Right renal cortex interstitium (tissue), 3 donors: ENCODE data around the gene CLCA4. TPM values are rescaled to one million over a fixed set of nuclear protein-coding genes. Genes with fewer than 3 reads are reported as not detected.

Experiments used
- DNase-seq, 3 donors: peaks; one replicate each; pipeline ENCODE4 v3.0.0-alpha.2; 2013; ENCODE audit warnings: low read depth in 3 of 3, low spot score in 2 of 3
- polyA plus RNA-seq, 3 donors: library from polyadenylated mRNA; unstranded; fragments of 120-200 nt; gene quantifications; one replicate each; pipeline ENCODE4 v1.2.1, GENCODE V29; 2013; ENCODE audit not compliant: insufficient read length in 3 of 3

The CLCA4 gene
- polyA plus RNA-seq, 3 donors, result not detected

GRCh38 chr1:86616433-86616832 lies 69.6 kb downstream of the CLCA4 start:
- no peak for DNase-seq

GRCh38 chr1:86616871-86617270 lies 70.0 kb downstream of the CLCA4 start:
- no peak for DNase-seq

DNA sequence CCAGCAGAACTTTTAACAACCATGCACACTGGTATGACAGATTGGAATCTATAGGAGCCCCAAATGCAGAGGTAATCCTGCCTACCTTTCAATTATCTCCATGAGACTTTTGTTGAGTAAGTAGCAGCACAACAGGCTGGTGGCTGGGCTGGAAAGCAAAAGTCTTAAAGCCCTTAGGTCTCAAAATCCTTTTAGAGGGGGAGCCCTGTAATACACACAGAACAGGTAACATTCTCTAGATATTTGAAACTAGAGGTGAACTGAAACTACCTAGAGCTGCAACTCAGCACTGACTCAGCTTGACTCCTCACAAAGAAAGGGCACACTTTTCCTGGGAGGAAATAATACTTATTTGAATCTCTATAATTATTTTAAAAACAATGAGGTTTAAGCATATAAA lies 71.5 kb downstream of the CLCA4 start:
- DNase-seq, result no peak

DNA sequence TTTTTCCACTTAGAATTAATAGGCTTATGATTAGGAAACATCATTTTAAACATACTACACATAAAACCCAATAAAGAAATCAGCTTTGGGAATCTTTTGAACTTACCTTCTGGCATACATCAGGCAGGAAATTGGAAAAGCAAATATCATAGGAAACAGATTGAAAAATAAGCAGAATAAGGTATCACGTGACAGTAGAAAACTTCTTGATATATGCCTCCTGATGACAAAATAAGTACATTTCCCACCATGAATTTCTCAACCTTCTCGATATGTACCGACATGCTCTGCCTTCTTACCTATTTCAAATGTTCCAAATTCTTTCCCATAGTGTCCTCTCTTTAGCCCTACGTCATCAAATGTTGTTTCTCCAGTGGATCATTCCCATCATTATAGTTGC lies 72.4 kb downstream of the CLCA4 start:
- no peak for DNase-seq

DNA sequence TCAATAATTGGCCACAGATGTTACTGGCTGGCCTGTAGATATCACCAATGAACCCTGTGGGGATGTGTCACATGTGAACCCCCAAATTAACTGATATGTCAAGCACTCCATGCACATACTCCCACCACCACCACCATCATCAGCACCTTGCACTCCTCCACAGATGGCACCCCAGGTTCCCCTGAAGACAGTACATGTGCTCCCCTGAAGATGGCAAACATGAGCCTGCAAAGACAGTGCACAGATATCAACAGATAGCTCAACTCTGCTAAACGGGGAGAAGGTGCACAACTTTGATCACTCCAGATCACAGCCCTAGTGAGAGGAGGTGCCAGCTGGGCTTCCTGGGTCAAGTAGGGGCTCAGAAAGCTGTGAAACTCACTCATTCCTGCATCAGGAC lies 74.4 kb downstream of the CLCA4 start:
- DNase-seq, result no peak

Other genes with a start within 250 kb of the CLCA4 start
- 10 to 100 TPM; 43.7 to 51.7 (median 45.8) TPM for gene ODF2L, start 150.8 kb upstream of the CLCA4 start, polyA plus RNA-seq
- under 1 TPM in 1 of 3 donors, not detected in 2; 0.03 TPM for gene CLCA2, start 122.9 kb upstream of the CLCA4 start, polyA plus RNA-seq
- gene CLCA1, start 78.2 kb upstream of the CLCA4 start, polyA plus RNA-seq, result not detected
- gene SH3GLB1, start 157.5 kb downstream of the CLCA4 start, polyA plus RNA-seq, result 10 to 100 TPM; 80.5 to 87.5 (median 86.2) TPM